Lung (tissue), 12 donors: ENCODE data around the gene PDCD1. TPM values are rescaled to one million over a fixed set of nuclear protein-coding genes. Genes with fewer than 3 reads are reported as not detected.

Source experiments
- ATAC-seq: fragments of 200-7000 bp; cut with Tn5 transposase; one replicate; pipeline ENCODE4 v1.9.1; 2020; ENCODE audit warnings: moderate number of reproducible peaks; ENCODE audit not compliant: insufficient read depth, low FRiP score
- DNase-seq, 3 donors: peaks; one replicate each; pipeline ENCODE4 v3.0.0-alpha.2; 2013 to 2017
- H3K27ac ChIP-seq, 2 donors: one replicate each; pipeline ENCODE4 v1.5.1; 2013; ENCODE audit warnings: mild to moderate bottlenecking in 2 of 2, moderate library complexity in 2 of 2, control low read depth in 1 of 2, inconsistent platforms in 1 of 2, low read depth in 1 of 2, low read length in 1 of 2
- H3K27me3 ChIP-seq, 3 donors: one replicate each; pipeline ENCODE4 v1.5.1; 2013; ENCODE audit warnings: low read length in 2 of 3; ENCODE audit not compliant: control insufficient read depth in 3 of 3, insufficient read depth in 3 of 3
- H3K36me3 ChIP-seq, 4 donors: one replicate each; pipeline ENCODE4 v1.5.1; 2013; ENCODE audit warnings: low read length in 4 of 4, mild to moderate bottlenecking in 1 of 4, moderate library complexity in 1 of 4; ENCODE audit not compliant: control insufficient read depth in 4 of 4, insufficient read depth in 4 of 4
- H3K4me1 ChIP-seq, 5 donors: one replicate each; pipeline ENCODE4 v1.5.1; 2013; ENCODE audit warnings: low read length in 5 of 5, mild to moderate bottlenecking in 2 of 5, moderate library complexity in 1 of 5; ENCODE audit not compliant: control insufficient read depth in 5 of 5, insufficient read depth in 5 of 5
- H3K4me3 ChIP-seq: one replicate; pipeline ENCODE4 v1.5.1; 2013; ENCODE audit warnings: mild to moderate bottlenecking, control low read depth, moderate library complexity
- H3K9ac ChIP-seq, 2 donors: one replicate each; pipeline ENCODE4 v1.5.1; 2013; ENCODE audit warnings: low read length in 2 of 2, control low read depth in 1 of 2; ENCODE audit not compliant: insufficient read depth in 1 of 2
- H3K9me3 ChIP-seq, 4 donors: one replicate each; pipeline ENCODE4 v1.5.1; 2013; ENCODE audit warnings: low read length in 3 of 4, mild to moderate bottlenecking in 1 of 4, moderate library complexity in 1 of 4; ENCODE audit not compliant: control insufficient read depth in 4 of 4, insufficient read depth in 3 of 4
- CTCF ChIP-seq: IDR thresholded peaks from 2 replicates; pipeline ENCODE4 v1.5.1; 2012; ENCODE audit warnings: mild to moderate bottlenecking; ENCODE audit errors: control extremely low read depth, extremely low read depth
- WGBS, 2 donors: extraction: QIAGEN DNeasy Blood & Tissue Kit; methylation state at CpG; one replicate each; pipeline ENCODE4 v1.1.7; 2013; 5-methylcytosine and 5-hydroxymethylcytosine counted together
- polyA plus RNA-seq, 2 donors: library from polyadenylated mRNA; stranded (reverse); fragments of 200-250 nt; gene quantifications; one replicate each; pipeline ENCODE4 v1.2.1, GENCODE V29; 2013
- total RNA-seq, 2 donors: library from RNA; depleted of rRNA in 1 of 2; stranded (reverse); fragments of >200 nt in 1 of 2; gene quantifications; one replicate each; pipeline ENCODE4 v1.2.1, GENCODE V29; 2014 to 2021
- donor health status: control.
- donor health status: control.
- donor health status: Bipolar disorder and iron deficiency.
- donor health status: healthy.
- donor health status: DM: yes; HTN: yes; CAD: no.

Gene PDCD1
- total and polyA plus RNA-seq, 4 donors: 0.59 to 0.97 (median 0.81) TPM

GRCh38 chr2:241864850-241865213 lies 6.1 kb upstream of the PDCD1 start:
- H3K4me3 ChIP-seq: no peak overlapping the region
- DNase-seq: no peak
- H3K9me3 ChIP-seq: peaks cover 0 to 13% (median under 1%) of the 10 kb centered on the region in 4 donors
- no peak for TF ChIP-seq CTCF
- peak overlapping the region in 1 of 2 donors; percentile 24 for H3K9ac ChIP-seq
- peaks cover 7 to 34% (median 28%) of the 10 kb centered on the region in 3 donors for H3K27me3 ChIP-seq
- H3K4me1 ChIP-seq: peaks cover 0 to 15% (median 12%) of the 10 kb centered on the region in 5 donors
- 97% methylated on average over 5 of the region's 5 CpGs for WGBS, 2 donors
- H3K27ac ChIP-seq: no peak overlapping the region
- no peak for ATAC-seq
- peaks cover 0 to 5% (median 0%) of the 10 kb centered on the region in 4 donors for H3K36me3 ChIP-seq

DNA sequence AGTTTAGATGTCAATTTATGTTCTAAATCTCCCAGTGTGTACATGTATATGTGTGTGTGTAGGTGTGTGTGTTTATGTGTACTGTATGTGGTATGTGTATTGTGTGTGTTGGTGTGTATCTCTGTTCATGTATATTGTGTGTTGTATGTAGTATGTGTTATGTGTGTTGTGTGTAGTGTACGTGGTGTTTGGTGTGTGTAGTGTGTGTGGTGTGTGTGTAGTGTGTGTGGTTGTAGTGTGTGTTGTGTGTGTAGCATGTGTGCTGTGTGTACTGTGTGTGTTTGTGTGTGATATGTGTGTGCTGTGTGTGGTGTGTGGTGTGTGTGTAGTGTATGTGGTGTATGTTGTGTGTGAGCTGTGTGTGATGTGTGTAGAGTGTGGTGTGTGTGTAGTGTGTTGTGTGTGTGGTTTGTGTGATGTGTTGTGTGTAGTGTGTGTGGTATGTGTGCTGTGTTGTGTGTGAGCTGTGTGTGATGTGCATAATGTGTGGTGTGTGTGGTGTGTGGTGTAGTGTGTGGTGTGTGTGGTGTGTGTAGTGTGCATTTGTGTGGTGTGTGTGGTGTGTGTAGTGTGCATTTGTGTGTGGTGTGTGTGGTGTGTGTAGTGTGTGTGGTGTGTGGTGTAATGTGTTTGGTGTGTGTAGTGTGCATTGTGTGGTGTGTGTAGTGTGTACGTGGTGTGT lies 5.6 kb upstream of the PDCD1 start:
- peaks cover 0 to 21% (median 12%) of the 10 kb centered on the region in 5 donors for H3K4me1 ChIP-seq
- TF ChIP-seq CTCF: no peak
- ATAC-seq (no peak), DNase-seq (no peak)
- H3K4me3 ChIP-seq: no peak overlapping the region
- peaks cover 7 to 32% (median 28%) of the 10 kb centered on the region in 3 donors for H3K27me3 ChIP-seq
- H3K9me3 ChIP-seq: peaks cover 0 to 13% (median under 1%) of the 10 kb centered on the region in 4 donors
- 67 to 86% methylated on average over 2 of the region's 2 CpGs for WGBS, 2 donors
- H3K27ac ChIP-seq: peak overlapping the region in 1 of 2 donors; percentile 44
- peaks cover 0 to 5% (median 0%) of the 10 kb centered on the region in 4 donors for H3K36me3 ChIP-seq
- H3K9ac ChIP-seq: peak overlapping the region in 1 of 2 donors; percentile 30

DNA sequence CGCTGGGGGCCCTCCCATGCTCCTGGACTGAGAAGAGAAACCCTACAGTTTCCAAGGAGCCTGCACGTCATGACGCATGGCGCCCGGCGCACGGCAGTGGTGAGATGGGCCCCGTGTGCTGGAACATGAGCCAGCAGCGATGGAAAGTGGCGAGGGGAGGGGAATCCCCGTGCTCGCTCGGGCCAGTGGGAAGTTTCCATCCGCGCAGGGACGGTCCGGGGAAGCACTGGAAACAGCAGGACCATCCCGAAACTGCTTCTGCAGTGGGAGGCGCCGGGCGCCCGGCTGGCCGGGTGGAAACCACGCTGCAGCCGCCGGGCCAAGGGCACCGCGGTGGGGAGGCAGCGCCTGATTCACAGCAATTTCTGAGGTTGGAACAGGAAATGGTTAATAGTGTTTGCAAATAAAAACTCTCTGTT lies 4.9 kb upstream of the PDCD1 start:
- 15 to 19% methylated on average over 29 of the region's 29 CpGs for WGBS, 2 donors
- TF ChIP-seq CTCF: no peak
- Histone ChIP-seq H3K27ac (no peak overlapping the region), H3K27me3 (peaks cover 7 to 29% (median 28%) of the 10 kb centered on the region in 3 donors), H3K9ac (no peak overlapping the region), H3K9me3 (peaks cover 0 to 13% (median under 1%) of the 10 kb centered on the region in 4 donors), H3K36me3 (peaks cover 0 to 5% (median 0%) of the 10 kb centered on the region in 4 donors), H3K4me3 (no peak overlapping the region), H3K4me1 (peaks cover 0 to 23% (median 12%) of the 10 kb centered on the region in 5 donors)
- ATAC-seq: no peak
- DNase-seq: peak; percentile 48 to 59 (median 53)
